ENCODE results near the gene JAG1.

The JAG1 gene

GRCh38 chr20:10647909-10648308 lies 25.9 kb downstream of the JAG1 start:
- ATAC-seq = no peak

GRCh38 chr20:10647471-10647870 lies 26.3 kb downstream of the JAG1 start:
- ATAC-seq = peak; percentile 64
- TF ChIP-seq ZFP3 (CRISPR knock-in tag; IDR thresholded peaks at IDR 0.05) (no peak), CSRNP3 (CRISPR knock-in tag; IDR thresholded peaks at IDR 0.05) (no peak), TCF4 (CRISPR knock-in tag; IDR thresholded peaks at IDR 0.05; ENCODE audit: borderline replicate concordance) (no peak), ZFP30 (CRISPR knock-in tag; IDR thresholded peaks at IDR 0.05) (no peak), TOX (CRISPR knock-in tag; IDR thresholded peaks at IDR 0.05; ENCODE audit: borderline replicate concordance) (no peak), ZC3H10 (CRISPR knock-in tag; IDR thresholded peaks at IDR 0.05) (no peak), ESRRG (CRISPR knock-in tag; IDR thresholded peaks at IDR 0.05) (no peak), POU6F1 (CRISPR knock-in tag; IDR thresholded peaks at IDR 0.05; ENCODE audit: borderline replicate concordance, low read depth) (no peak), ISL1 (CRISPR knock-in tag; IDR thresholded peaks at IDR 0.05) (no peak), GLIS3 (CRISPR knock-in tag; IDR thresholded peaks at IDR 0.05) (no peak), ARNTL (CRISPR knock-in tag; IDR thresholded peaks at IDR 0.05; ENCODE audit: borderline replicate concordance, low read depth) (no peak), ZNF565 (CRISPR knock-in tag; conservative IDR thresholded peaks at IDR 0.05; ENCODE audit: low read depth) (no peak), BACH2 (CRISPR knock-in tag; IDR thresholded peaks at IDR 0.05; ENCODE audit: borderline replicate concordance) (no peak), SNAI2 (CRISPR knock-in tag; IDR thresholded peaks at IDR 0.05) (no peak), PPARA (CRISPR knock-in tag; IDR thresholded peaks at IDR 0.05; ENCODE audit: borderline replicate concordance) (no peak), TSHZ2 (CRISPR knock-in tag; IDR thresholded peaks at IDR 0.05) (no peak), ZNF8 (CRISPR knock-in tag; IDR thresholded peaks at IDR 0.05) (no peak), PATZ1 (CRISPR knock-in tag; IDR thresholded peaks at IDR 0.05; ENCODE audit: borderline replicate concordance) (no peak), ZNF70 (CRISPR knock-in tag; IDR thresholded peaks at IDR 0.05) (no peak), CSDC2 (CRISPR knock-in tag; IDR thresholded peaks at IDR 0.05) (no peak)

More at GRCh38 chr20:10647909-10648308, 25.9 kb downstream of the JAG1 start:
- TF ChIP-seq ISL1 (CRISPR knock-in tag; IDR thresholded peaks at IDR 0.05) (no peak), CREB5 (CRISPR knock-in tag; IDR thresholded peaks at IDR 0.05; ENCODE audit: low read depth) (no peak), GLIS3 (CRISPR knock-in tag; IDR thresholded peaks at IDR 0.05) (no peak), OSR1 (CRISPR knock-in tag; IDR thresholded peaks at IDR 0.05) (no peak), TCF4 (CRISPR knock-in tag; IDR thresholded peaks at IDR 0.05; ENCODE audit: borderline replicate concordance) (no peak), ZC3H10 (CRISPR knock-in tag; IDR thresholded peaks at IDR 0.05) (no peak), ZNF8 (CRISPR knock-in tag; IDR thresholded peaks at IDR 0.05) (no peak), ZFP3 (CRISPR knock-in tag; IDR thresholded peaks at IDR 0.05) (no peak), ZNF565 (CRISPR knock-in tag; conservative IDR thresholded peaks at IDR 0.05; ENCODE audit: low read depth) (no peak), SNAI2 (CRISPR knock-in tag; IDR thresholded peaks at IDR 0.05) (no peak), TOX (CRISPR knock-in tag; IDR thresholded peaks at IDR 0.05; ENCODE audit: borderline replicate concordance) (no peak), CSDC2 (CRISPR knock-in tag; IDR thresholded peaks at IDR 0.05) (no peak), ARNTL (CRISPR knock-in tag; IDR thresholded peaks at IDR 0.05; ENCODE audit: borderline replicate concordance, low read depth) (no peak), ESRRG (CRISPR knock-in tag; IDR thresholded peaks at IDR 0.05) (no peak), CSRNP3 (CRISPR knock-in tag; IDR thresholded peaks at IDR 0.05) (no peak), BACH2 (CRISPR knock-in tag; IDR thresholded peaks at IDR 0.05; ENCODE audit: borderline replicate concordance) (no peak), PPARA (CRISPR knock-in tag; IDR thresholded peaks at IDR 0.05; ENCODE audit: borderline replicate concordance) (no peak)
